GM23338 (cell line): Measurements from ENCODE around the gene FHAD1. TPM values are rescaled to one million over a fixed set of nuclear protein-coding genes. Genes with fewer than 3 reads are reported as not detected.
"Not testable (repeated sequence)": the region's sequence is repeated elsewhere in the genome, so short reads cannot be mapped to it uniquely, and the experiment has no call there.

Experiments
- ATAC-seq: fragments of 200-7000 bp; cut with Tn5 transposase; 3 replicates; pipeline ENCODE4 v1.9.1; 2020
- DNase-seq: peaks from one replicate; pipeline ENCODE4 v3.0.0-alpha.2; 2015; ENCODE audit warnings: low spot score
- H2AFZ ChIP-seq: fragments of 200-600 bp; sonication (generic); 2 replicates; pipeline ENCODE4 v1.8.0; 2016; ENCODE audit warnings: antibody characterized with exemption, mild to moderate bottlenecking, moderate library complexity
- H3F3A ChIP-seq: fragments of 200-600 bp; sonication (generic); replicated peaks from 2 replicates; pipeline ENCODE4 v1.8.0; 2017; ENCODE audit warnings: antibody characterized with exemption, mixed run types, low read depth
- H3K27ac ChIP-seq: fragments of 200-600 bp; sonication (generic); 2 replicates; pipeline ENCODE4 v1.6.1; 2016; ENCODE audit warnings: low read depth
- H3K27me3 ChIP-seq: fragments of 200-600 bp; sonication (generic); 2 replicates; pipeline ENCODE4 v1.8.0; 2016; ENCODE audit warnings: mild to moderate bottlenecking, mixed run types, moderate library complexity; ENCODE audit not compliant: insufficient read depth
- H3K36me3 ChIP-seq: fragments of 200-600 bp; sonication (generic); 2 replicates; pipeline ENCODE4 v1.8.0; 2016; ENCODE audit warnings: mild to moderate bottlenecking; ENCODE audit not compliant: insufficient read depth
- H3K4me1 ChIP-seq: fragments of 200-600 bp; sonication (generic); 2 replicates; pipeline ENCODE4 v1.8.0; 2016; ENCODE audit warnings: mild to moderate bottlenecking, moderate library complexity; ENCODE audit not compliant: insufficient read depth
- H3K4me2 ChIP-seq: fragments of 200-600 bp; sonication (generic); 2 replicates; pipeline ENCODE4 v1.7.1; 2017; ENCODE audit warnings: mixed run types
- H3K4me3 ChIP-seq: fragments of 200-600 bp; sonication (generic); 2 replicates; pipeline ENCODE4 v1.6.1; 2016; ENCODE audit warnings: mixed run types
- H3K79me2 ChIP-seq: fragments of 200-600 bp; sonication (generic); replicated peaks from 2 replicates; pipeline ENCODE4 v1.8.0; 2017; ENCODE audit warnings: mild to moderate bottlenecking; ENCODE audit not compliant: insufficient read depth
- H3K9me2 ChIP-seq: fragments of 200-600 bp; sonication (generic); 2 replicates; pipeline ENCODE4 v1.8.0; 2017; ENCODE audit not compliant: insufficient read depth
- H4K20me1 ChIP-seq: fragments of 200-600 bp; sonication (generic); replicated peaks from 2 replicates; pipeline ENCODE4 v1.8.0; 2017; ENCODE audit warnings: mild to moderate bottlenecking; ENCODE audit not compliant: insufficient read depth
- H3K27ac Mint-ChIP-seq: 2 replicates; pipeline ENCODE4 v1.8.0; 2020; ENCODE audit warnings: inconsistent platforms, mild to moderate bottlenecking, moderate library complexity, mixed read lengths
- H3K27me3 Mint-ChIP-seq: 3 replicates; pipeline ENCODE4 v1.8.0; 2022; ENCODE audit warnings: low read depth, mild to moderate bottlenecking, moderate library complexity, mixed read lengths, inconsistent platforms; ENCODE audit not compliant: insufficient read depth, poor library complexity
- H3K36me3 Mint-ChIP-seq: 3 replicates; pipeline ENCODE4 v1.8.0; 2021; ENCODE audit warnings: low read depth, mild to moderate bottlenecking, inconsistent platforms, moderate library complexity, mixed read lengths
- H3K4me1 Mint-ChIP-seq: 3 replicates; pipeline ENCODE4 v1.8.0; 2020; ENCODE audit warnings: mild to moderate bottlenecking, inconsistent platforms, mixed read lengths
- H3K4me3 Mint-ChIP-seq: 3 replicates; pipeline ENCODE4 v1.8.0; 2021; ENCODE audit warnings: moderate library complexity, mild to moderate bottlenecking, inconsistent platforms, mixed read lengths
- H3K9me3 Mint-ChIP-seq: 3 replicates; pipeline ENCODE4 v1.8.0; 2020; ENCODE audit warnings: moderate library complexity, mild to moderate bottlenecking, inconsistent platforms, mixed read lengths
- ETS1 ChIP-seq: IDR thresholded peaks from 2 replicates; pipeline ENCODE4 v1.6.1; 2016; ENCODE audit warnings: antibody characterized with exemption
- EZH2 ChIP-seq: fragments of 200-600 bp; sonication (generic); IDR thresholded peaks from one replicate; pipeline ENCODE4 v1.8.0; 2017; ENCODE audit warnings: antibody characterized with exemption, mild to moderate bottlenecking, low read depth; ENCODE audit not compliant: unreplicated experiment
- EZH2phosphoT487 ChIP-seq: fragments of 200-600 bp; sonication (generic); IDR thresholded peaks from one replicate; pipeline ENCODE4 v1.8.1; 2018; ENCODE audit warnings: antibody characterized with exemption; ENCODE audit not compliant: unreplicated experiment
- JUNB ChIP-seq: IDR thresholded peaks from one replicate; pipeline ENCODE4 v1.6.1; 2016; ENCODE audit warnings: antibody characterized with exemption; ENCODE audit not compliant: unreplicated experiment
- POLR2AphosphoS5 ChIP-seq: IDR thresholded peaks from 2 replicates; pipeline ENCODE4 v1.6.1; 2016; ENCODE audit warnings: antibody characterized with exemption, low read depth
- REST ChIP-seq: IDR thresholded peaks from one replicate; pipeline ENCODE4 v1.6.1; 2018; ENCODE audit warnings: antibody characterized with exemption; ENCODE audit not compliant: unreplicated experiment
- ZNF331 ChIP-seq: fragments of 250-450 bp; sonication (Bioruptor Pico); IDR thresholded peaks from 2 replicates; pipeline ENCODE4 v1.5.0; 2020; ENCODE audit warnings: low read depth, mild to moderate bottlenecking, moderate library complexity
- ZNF462 ChIP-seq: fragments of 250-450 bp; sonication (Bioruptor Pico); IDR thresholded peaks from 2 replicates; pipeline ENCODE4 v1.5.0; 2020; ENCODE audit warnings: mild to moderate bottlenecking, moderate library complexity
- polyA plus RNA-seq: library from polyadenylated mRNA; unstranded; fragments of >200 nt; fragmentation: Nextera tagmentation; extraction: Ambion mirVana; gene quantifications from 2 replicates; pipeline ENCODE4 v1.2.1, GENCODE V29; 2016
- total RNA-seq: library from RNA; depleted of rRNA; stranded (reverse); fragments of >200 nt; shearing (Covaris generic); gene quantifications from 2 replicates; pipeline ENCODE4 v1.2.3, GENCODE V29; 2014
- TF ChIP-seq, protein P1 (sequence below), 2 experiments: fragments of 200-600 bp in 1 of 2; sonication (generic) in 1 of 2; conservative IDR thresholded peaks; 2 replicates each; pipeline versions ENCODE4 v1.5.1 to v1.6.1; 2016 to 2017; ENCODE audit warnings: antibody characterized with exemption in 2 of 2, low read depth in 2 of 2, mild to moderate bottlenecking in 2 of 2, moderate library complexity in 1 of 2

The FHAD1 gene
- total and polyA plus RNA-seq, 2 experiments from 2014 or later = 1.8 to 3.3 TPM

DNA sequence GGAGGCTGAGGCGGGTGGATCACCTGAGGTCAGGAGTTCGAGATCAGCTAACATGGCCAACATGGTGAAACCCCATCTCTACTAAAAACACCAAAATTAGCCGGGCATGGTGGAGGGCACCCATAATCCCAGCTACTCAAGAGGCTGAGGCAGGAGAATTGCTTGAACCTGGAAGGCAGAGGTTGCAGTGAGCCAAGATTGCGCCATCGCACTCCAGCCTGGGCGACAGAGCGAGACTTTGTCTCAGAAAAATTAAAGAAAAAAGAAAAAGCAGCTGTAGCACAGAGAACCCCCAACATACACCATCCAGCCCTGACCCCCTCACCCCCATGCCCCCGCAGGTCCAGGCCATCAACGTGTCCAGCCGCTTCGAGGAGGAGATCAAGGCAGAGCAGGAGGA is 181.2 kb downstream of the FHAD1 start:
- not testable (repeated sequence) for H3K4me3 Mint-ChIP-seq, H3K9me2 ChIP-seq, H3K36me3 ChIP-seq, H3K9me3 Mint-ChIP-seq, H3K4me2 ChIP-seq, H3K27me3 ChIP-seq, H3K4me3 ChIP-seq, H3K79me2 ChIP-seq, H2AFZ ChIP-seq, H4K20me1 ChIP-seq, H3F3A ChIP-seq, H3K36me3 Mint-ChIP-seq, DNase-seq, H3K27ac ChIP-seq, ATAC-seq, H3K4me1 ChIP-seq
- peaks cover 11% of the 10 kb centered on the region; the same call in 2 of the 3 replicates for H3K4me1 Mint-ChIP-seq
- peak overlapping the region; percentile 48; the same call in 1 of the 2 replicates for H3K27ac Mint-ChIP-seq
- peaks cover 15% of the 10 kb centered on the region for H3K27me3 Mint-ChIP-seq

DNA sequence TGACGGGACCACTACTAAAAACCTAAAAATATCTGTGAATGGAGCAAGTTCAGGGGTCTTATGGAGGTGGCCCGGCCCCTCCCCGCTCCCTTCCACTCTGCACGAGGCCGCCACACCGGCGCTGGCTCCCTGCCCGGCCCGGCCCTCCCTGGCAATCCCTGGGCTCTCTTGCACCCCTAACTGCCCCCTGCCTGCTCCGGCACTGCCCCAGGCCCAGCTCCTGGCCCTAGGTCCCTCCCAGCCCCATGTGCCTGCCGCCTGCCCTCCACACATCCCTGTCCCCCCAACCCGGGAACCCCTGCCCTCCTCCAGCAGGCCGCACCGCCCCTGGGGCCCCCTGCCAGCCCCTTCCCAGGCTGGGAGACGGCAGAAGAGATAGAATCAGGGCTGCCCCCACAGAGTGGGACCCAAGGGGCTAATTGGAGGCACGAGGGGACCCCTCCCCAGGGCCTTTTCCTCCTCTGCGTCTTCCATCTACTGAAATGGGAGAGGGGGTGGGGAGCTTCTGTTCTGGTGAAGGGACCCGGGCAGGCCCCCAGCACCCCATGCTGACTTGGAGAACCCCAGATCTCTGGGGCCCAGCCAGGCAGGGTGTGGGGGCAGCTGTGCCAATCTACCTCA is 181.9 kb downstream of the FHAD1 start:
- Histone ChIP-seq H3K27me3 (no peaks in the 10 kb centered on the region), H3K36me3 (no peaks in the 10 kb centered on the region), H3K4me3 (no peak overlapping the region), H3K79me2 (no peaks in the 10 kb centered on the region), H3K4me2 (no peak overlapping the region), H4K20me1 (no peaks in the 10 kb centered on the region), H2AFZ (no peak overlapping the region), H3F3A (no peaks in the 10 kb centered on the region), H3K9me2 (no peaks in the 10 kb centered on the region), H3K4me1 (no peaks in the 10 kb centered on the region), H3K27ac (no peak overlapping the region)
- no peak overlapping the region for H3K27ac Mint-ChIP-seq
- peaks cover 11% of the 10 kb centered on the region; the same call in 2 of the 3 replicates for H3K4me1 Mint-ChIP-seq
- ATAC-seq (no peak), DNase-seq (no peak)
- no peak overlapping the region for H3K4me3 Mint-ChIP-seq
- H3K9me3 Mint-ChIP-seq = no peaks in the 10 kb centered on the region
- no peaks in the 10 kb centered on the region; the same call in 2 of the 3 replicates for H3K36me3 Mint-ChIP-seq
- H3K27me3 Mint-ChIP-seq = peaks cover 14% of the 10 kb centered on the region
- TF ChIP-seq ZNF462 (CRISPR knock-in tag) = no peak
- no peak for TF ChIP-seq ETS1
- TF ChIP-seq, protein P1, sequence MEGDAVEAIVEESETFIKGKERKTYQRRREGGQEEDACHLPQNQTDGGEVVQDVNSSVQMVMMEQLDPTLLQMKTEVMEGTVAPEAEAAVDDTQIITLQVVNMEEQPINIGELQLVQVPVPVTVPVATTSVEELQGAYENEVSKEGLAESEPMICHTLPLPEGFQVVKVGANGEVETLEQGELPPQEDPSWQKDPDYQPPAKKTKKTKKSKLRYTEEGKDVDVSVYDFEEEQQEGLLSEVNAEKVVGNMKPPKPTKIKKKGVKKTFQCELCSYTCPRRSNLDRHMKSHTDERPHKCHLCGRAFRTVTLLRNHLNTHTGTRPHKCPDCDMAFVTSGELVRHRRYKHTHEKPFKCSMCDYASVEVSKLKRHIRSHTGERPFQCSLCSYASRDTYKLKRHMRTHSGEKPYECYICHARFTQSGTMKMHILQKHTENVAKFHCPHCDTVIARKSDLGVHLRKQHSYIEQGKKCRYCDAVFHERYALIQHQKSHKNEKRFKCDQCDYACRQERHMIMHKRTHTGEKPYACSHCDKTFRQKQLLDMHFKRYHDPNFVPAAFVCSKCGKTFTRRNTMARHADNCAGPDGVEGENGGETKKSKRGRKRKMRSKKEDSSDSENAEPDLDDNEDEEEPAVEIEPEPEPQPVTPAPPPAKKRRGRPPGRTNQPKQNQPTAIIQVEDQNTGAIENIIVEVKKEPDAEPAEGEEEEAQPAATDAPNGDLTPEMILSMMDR (conservative IDR thresholded peaks at IDR 0.05; ENCODE audit: low read depth in 2 of 2) = no peak
- TF ChIP-seq JUNB = no peak
- no peak for TF ChIP-seq EZH2phosphoT487
- TF ChIP-seq REST = no peak
- TF ChIP-seq POLR2AphosphoS5 = no peak
- no peak for TF ChIP-seq EZH2
- TF ChIP-seq ZNF331 (CRISPR knock-in tag) = no peak
